SK-N-SH (cell line): ENCODE measurements around the gene NAALADL2. TPM values are rescaled to one million over a fixed set of nuclear protein-coding genes. Genes with fewer than 3 reads are reported as not detected.

Source experiments
- CTCF ChIA-PET: fragments of 300-600, 350-600 bp; formaldehyde crosslinking; extraction: SDS; loops from one replicate; lab custom pipeline; 2021; lab: Yijun Ruan, JAX
- POLR2A ChIA-PET: fragments of 350-600 bp; sonication (Branson Sonifier 250); formaldehyde crosslinking; extraction: SDS; loops from one replicate; lab custom pipeline; 2020; ENCODE audit warnings: antibody characterized with exemption, inconsistent platforms; lab: Yijun Ruan, JAX
- DNase-seq: peaks from one replicate; pipeline ENCODE4 v3.0.0; 2012
- H2AFZ ChIP-seq: fragments of 200-600 bp; sonication (generic); 2 replicates; pipeline ENCODE4 v1.8.1; 2016; ENCODE audit warnings: antibody characterized with exemption, mild to moderate bottlenecking, low read depth
- H3F3A ChIP-seq: fragments of 200-600 bp; sonication (generic); replicated peaks from 2 replicates; pipeline ENCODE3; 2016; ENCODE audit warnings: antibody characterized with exemption, mild to moderate bottlenecking; ENCODE audit not compliant: insufficient read depth
- H3K27ac ChIP-seq, 2 experiments: fragments of 200-500 bp in 1 of 2; fragments of 200-600 bp in 1 of 2; sonication (Bioruptor generic) in 1 of 2; sonication (generic), shearing (Covaris generic) in 1 of 2; 2 replicates each; pipeline versions ENCODE4 v1.5.1 to v1.6.1; 2014 to 2016; ENCODE audit warnings: low read depth in 2 of 2, inconsistent platforms in 1 of 2, low read length in 1 of 2, mild to moderate bottlenecking in 1 of 2, mixed read lengths in 1 of 2
- H3K27me3 ChIP-seq: fragments of 200-600 bp; sonication (generic), shearing (Covaris generic); 2 replicates; pipeline ENCODE4 v1.6.1; 2016; ENCODE audit warnings: mixed run types; ENCODE audit not compliant: insufficient read depth
- H3K36me3 ChIP-seq, 2 experiments: fragments of 200-500 bp in 1 of 2; fragments of 200-600 bp in 1 of 2; sonication (Bioruptor generic) in 1 of 2; sonication (generic) in 1 of 2; replicated peaks in 1 of 2; 2 replicates each; pipeline versions ENCODE3 to v1.5.1; 2014 to 2016; ENCODE audit warnings: low read length in 1 of 2, mild to moderate bottlenecking in 1 of 2; ENCODE audit not compliant: insufficient read depth in 2 of 2, control insufficient read depth in 1 of 2
- H3K4me1 ChIP-seq, 2 experiments: fragments of 200-500 bp in 1 of 2; fragments of 200-600 bp in 1 of 2; sonication (Bioruptor generic) in 1 of 2; sonication (generic), shearing (Covaris generic) in 1 of 2; 2 replicates each; pipeline versions ENCODE4 v1.5.1 to v1.6.1; 2014 to 2016; ENCODE audit warnings: low read depth in 1 of 2, low read length in 1 of 2, mixed run types in 1 of 2; ENCODE audit not compliant: insufficient read depth in 2 of 2, control insufficient read depth in 1 of 2
- H3K4me2 ChIP-seq: fragments of 200-600 bp; sonication (generic), shearing (Covaris generic); 2 replicates; pipeline ENCODE4 v1.6.1; 2017; ENCODE audit warnings: mixed run types
- H3K4me3 ChIP-seq, 2 experiments: fragments of 200-500 bp in 1 of 2; fragments of 200-600 bp in 1 of 2; sonication (Bioruptor generic) in 1 of 2; sonication (generic), shearing (Covaris generic) in 1 of 2; 2 replicates each; pipeline versions ENCODE4 v1.5.1 to v1.8.1; 2014 to 2016; ENCODE audit warnings: low read depth in 2 of 2, inconsistent platforms in 1 of 2, low read length in 1 of 2, mild to moderate bottlenecking in 1 of 2, mixed read lengths in 1 of 2, moderate library complexity in 1 of 2
- H3K79me2 ChIP-seq: fragments of 200-600 bp; sonication (generic); 2 replicates; pipeline ENCODE4 v1.8.1; 2017; ENCODE audit warnings: mild to moderate bottlenecking; ENCODE audit not compliant: insufficient read depth
- H3K9ac ChIP-seq: fragments of 200-600 bp; sonication (generic); 2 replicates; pipeline ENCODE4 v1.6.1; 2017; ENCODE audit warnings: mixed run types
- H3K9me2 ChIP-seq: fragments of 200-600 bp; sonication (generic); 2 replicates; pipeline ENCODE4 v1.6.1; 2017; ENCODE audit warnings: mixed run types
- H3K9me3 ChIP-seq: fragments of 200-600 bp; sonication (generic); 2 replicates; pipeline ENCODE4 v1.6.1; 2017; ENCODE audit warnings: mixed run types, mild to moderate bottlenecking, moderate library complexity
- H4K20me1 ChIP-seq: fragments of 200-600 bp; sonication (generic); 2 replicates; pipeline ENCODE4 v1.6.1; 2017; ENCODE audit warnings: mild to moderate bottlenecking, mixed run types; ENCODE audit not compliant: insufficient read depth
- CHD2 ChIP-seq: fragments of 150-350 bp; IDR thresholded peaks from 2 replicates; pipeline ENCODE4 v1.6.1; 2018; ENCODE audit warnings: low read length; ENCODE audit not compliant: partially characterized antibody
- ELF1 ChIP-seq: IDR thresholded peaks from 2 replicates; pipeline ENCODE4 v1.4.0; 2012
- EP300 ChIP-seq, 2 experiments: IDR thresholded peaks; 2 replicates each; pipeline versions ENCODE4 v1.4.0 to v1.6.1; 2012; ENCODE audit warnings: borderline replicate concordance in 1 of 2, low read depth in 1 of 2, low read length in 1 of 2
- FOXJ3 ChIP-seq: sonication (generic); formaldehyde crosslinking; IDR thresholded peaks from 2 replicates; pipeline ENCODE4 v1.5.1; 2020; ENCODE audit warnings: mild to moderate bottlenecking, missing genetic modification reagents
- FOXM1 ChIP-seq: IDR thresholded peaks from 2 replicates; pipeline ENCODE4 v1.4.0; 2012; ENCODE audit warnings: low read depth, mild to moderate bottlenecking
- GABPA ChIP-seq: IDR thresholded peaks from 2 replicates; pipeline ENCODE4 v1.4.0; 2012; ENCODE audit warnings: low read depth, mild to moderate bottlenecking
- JUND ChIP-seq: IDR thresholded peaks from 2 replicates; pipeline ENCODE4 v1.4.0; 2012
- MEF2A ChIP-seq: IDR thresholded peaks from 2 replicates; pipeline ENCODE4 v1.4.0; 2012; ENCODE audit warnings: low read depth, borderline replicate concordance
- NFIC ChIP-seq: IDR thresholded peaks from 2 replicates; pipeline ENCODE4 v1.4.0; 2012; ENCODE audit warnings: borderline replicate concordance
- POLR2AphosphoS5 ChIP-seq: IDR thresholded peaks from 2 replicates; pipeline ENCODE4 v1.6.1; 2012; ENCODE audit warnings: low read depth, low read length
- REST ChIP-seq: IDR thresholded peaks from 2 replicates; pipeline ENCODE4 v1.6.1; 2012; ENCODE audit warnings: mild to moderate bottlenecking, low read depth, low read length, moderate library complexity
- RXRA ChIP-seq: IDR thresholded peaks from 2 replicates; pipeline ENCODE4 v1.4.0; 2012; ENCODE audit warnings: low read depth, mild to moderate bottlenecking, borderline replicate concordance
- SIN3A ChIP-seq: IDR thresholded peaks from 2 replicates; pipeline ENCODE4 v1.6.1; 2012; ENCODE audit warnings: low read depth, mild to moderate bottlenecking, low read length, moderate library complexity, borderline replicate concordance
- SMC3 ChIP-seq: IDR thresholded peaks from 2 replicates; pipeline ENCODE4 v1.6.1; 2012; ENCODE audit warnings: low read depth, low read length, improper control_type of control experiment
- USF2 ChIP-seq: fragments of 150-350 bp; IDR thresholded peaks from 2 replicates; pipeline ENCODE4 v1.6.1; 2017; ENCODE audit warnings: antibody characterized with exemption, low read length, low read depth, borderline replicate concordance
- WGBS: methylation state at CpG from one replicate; pipeline ENCODE4 v1.1.6; 2017; ENCODE audit warnings: low lambda C conversion rate; 5-methylcytosine and 5-hydroxymethylcytosine counted together
- polyA plus RNA-seq, 3 experiments: library from polyadenylated mRNA; depleted of rRNA; stranded (reverse); fragments of >200 nt; gene quantifications; 2 replicates each; pipeline ENCODE4 v1.2.3, GENCODE V29; 2012
- TF ChIP-seq, protein P1 (sequence below): IDR thresholded peaks from 2 replicates; pipeline ENCODE4 v1.4.0; 2012; ENCODE audit warnings: low read depth, borderline replicate concordance
- TF ChIP-seq, protein P2 (sequence below): fragments of 200-600 bp; sonication (generic); IDR thresholded peaks from 2 replicates; pipeline ENCODE4 v1.6.1; 2017; ENCODE audit warnings: antibody characterized with exemption, mild to moderate bottlenecking, moderate library complexity

NAALADL2 gene
- polyA plus RNA-seq, 1 of the 3 experiments (the other 2 are of a cell fraction): 1.2 TPM

DNA sequence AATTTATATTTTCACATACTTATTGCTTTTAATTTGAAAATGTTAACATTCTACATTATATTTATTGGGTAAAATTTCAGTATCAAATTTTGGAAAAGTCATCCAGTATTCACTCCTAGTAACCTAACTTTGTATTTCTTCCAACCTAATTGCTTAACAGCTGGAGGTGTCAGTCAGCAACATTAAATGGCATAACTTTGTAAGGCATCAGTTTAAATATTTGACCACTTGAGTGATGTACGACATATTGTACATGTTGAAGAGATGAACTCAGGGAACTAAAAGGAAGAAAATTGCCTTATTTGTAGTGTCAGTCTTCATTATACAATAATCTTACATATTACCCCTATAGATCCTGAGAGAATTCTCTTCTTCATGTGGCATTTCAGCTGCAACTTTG lies 326.8 kb downstream of the NAALADL2 start:
- Histone ChIP-seq H3K27ac (no peak overlapping the region), H3K4me2 (no peak overlapping the region), H3K27me3 (no peaks in the 10 kb centered on the region), H3K9me2 (no peaks in the 10 kb centered on the region), H3K9me3 (peaks cover 4% of the 10 kb centered on the region; the same call in 1 of the 2 replicates), H3K9ac (no peak overlapping the region), H3K4me1 (no peaks in the 10 kb centered on the region), H3F3A (no peaks in the 10 kb centered on the region), H3K36me3 (no peaks in the 10 kb centered on the region), H3K79me2 (no peaks in the 10 kb centered on the region), H2AFZ (no peak overlapping the region), H3K4me3 (no peak overlapping the region), H4K20me1 (no peaks in the 10 kb centered on the region)
- DNase-seq: no peak
- TF ChIP-seq MEF2A (no peak), ELF1 (no peak), FOXM1 (no peak), NFIC (no peak), SMC3 (no peak), JUND (no peak)
- WGBS: 84% methylated on average over 1 of the region's 1 CpG
- ChIA-PET CTCF (interaction anchor here (0.6 kb wide), 1 partner anchor 501 kb away, joined by 3 read pairs; no protein-coding TSS in a partner anchor), POLR2A (no interaction called here)

DNA sequence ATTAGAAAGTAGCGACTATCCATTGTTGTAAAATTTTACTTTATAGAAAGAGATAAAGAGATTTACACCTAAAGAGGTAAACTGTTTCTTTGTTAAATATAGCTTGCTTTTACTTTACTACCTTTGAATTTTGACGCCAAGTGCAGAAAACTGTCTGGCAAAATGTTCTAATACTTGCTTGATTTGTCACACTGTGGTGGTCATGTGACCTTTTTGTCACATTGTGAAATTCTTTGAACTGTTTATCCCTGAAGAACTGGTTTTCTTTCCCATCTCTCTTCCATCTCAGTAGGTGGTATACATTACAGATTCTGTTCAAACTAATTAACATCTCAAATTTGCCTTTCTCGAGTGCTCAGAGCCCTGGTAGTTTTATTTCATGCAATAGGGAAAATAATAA lies 327.4 kb downstream of the NAALADL2 start:
- ChIA-PET POLR2A (no interaction called here), CTCF (interaction anchor here (1.0 kb wide), 1 partner anchor 51 kb away, joined by 3 read pairs; no protein-coding TSS in a partner anchor)
- Histone ChIP-seq H3K9ac (no peak overlapping the region), H2AFZ (no peak overlapping the region), H3K27me3 (no peaks in the 10 kb centered on the region), H3K4me2 (no peak overlapping the region), H3K4me1 (no peaks in the 10 kb centered on the region), H3K79me2 (no peaks in the 10 kb centered on the region), H3K9me2 (no peaks in the 10 kb centered on the region), H4K20me1 (no peaks in the 10 kb centered on the region), H3K9me3 (peaks cover 4% of the 10 kb centered on the region; the same call in 1 of the 2 replicates), H3K4me3 (no peak overlapping the region), H3F3A (no peaks in the 10 kb centered on the region), H3K36me3 (no peaks in the 10 kb centered on the region), H3K27ac (no peak overlapping the region)
- 78% methylated on average over 3 of the region's 3 CpGs for WGBS
- DNase-seq: no peak
- TF ChIP-seq, protein P1, sequence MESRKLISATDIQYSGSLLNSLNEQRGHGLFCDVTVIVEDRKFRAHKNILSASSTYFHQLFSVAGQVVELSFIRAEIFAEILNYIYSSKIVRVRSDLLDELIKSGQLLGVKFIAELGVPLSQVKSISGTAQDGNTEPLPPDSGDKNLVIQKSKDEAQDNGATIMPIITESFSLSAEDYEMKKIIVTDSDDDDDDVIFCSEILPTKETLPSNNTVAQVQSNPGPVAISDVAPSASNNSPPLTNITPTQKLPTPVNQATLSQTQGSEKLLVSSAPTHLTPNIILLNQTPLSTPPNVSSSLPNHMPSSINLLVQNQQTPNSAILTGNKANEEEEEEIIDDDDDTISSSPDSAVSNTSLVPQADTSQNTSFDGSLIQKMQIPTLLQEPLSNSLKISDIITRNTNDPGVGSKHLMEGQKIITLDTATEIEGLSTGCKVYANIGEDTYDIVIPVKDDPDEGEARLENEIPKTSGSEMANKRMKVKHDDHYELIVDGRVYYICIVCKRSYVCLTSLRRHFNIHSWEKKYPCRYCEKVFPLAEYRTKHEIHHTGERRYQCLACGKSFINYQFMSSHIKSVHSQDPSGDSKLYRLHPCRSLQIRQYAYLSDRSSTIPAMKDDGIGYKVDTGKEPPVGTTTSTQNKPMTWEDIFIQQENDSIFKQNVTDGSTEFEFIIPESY: no peak
- TF ChIP-seq EP300 (IDR thresholded peaks at IDR 0.05; ENCODE audit: borderline replicate concordance in 1 of 2, low read depth in 1 of 2, low read length in 1 of 2) (no peak), USF2 (no peak), CHD2 (no peak), POLR2AphosphoS5 (no peak), MEF2A (no peak), GABPA (no peak), FOXM1 (no peak), ELF1 (no peak), FOXJ3 (CRISPR knock-in tag) (no peak), REST (no peak), SIN3A (no peak), RXRA (no peak)
- TF ChIP-seq, protein P2, sequence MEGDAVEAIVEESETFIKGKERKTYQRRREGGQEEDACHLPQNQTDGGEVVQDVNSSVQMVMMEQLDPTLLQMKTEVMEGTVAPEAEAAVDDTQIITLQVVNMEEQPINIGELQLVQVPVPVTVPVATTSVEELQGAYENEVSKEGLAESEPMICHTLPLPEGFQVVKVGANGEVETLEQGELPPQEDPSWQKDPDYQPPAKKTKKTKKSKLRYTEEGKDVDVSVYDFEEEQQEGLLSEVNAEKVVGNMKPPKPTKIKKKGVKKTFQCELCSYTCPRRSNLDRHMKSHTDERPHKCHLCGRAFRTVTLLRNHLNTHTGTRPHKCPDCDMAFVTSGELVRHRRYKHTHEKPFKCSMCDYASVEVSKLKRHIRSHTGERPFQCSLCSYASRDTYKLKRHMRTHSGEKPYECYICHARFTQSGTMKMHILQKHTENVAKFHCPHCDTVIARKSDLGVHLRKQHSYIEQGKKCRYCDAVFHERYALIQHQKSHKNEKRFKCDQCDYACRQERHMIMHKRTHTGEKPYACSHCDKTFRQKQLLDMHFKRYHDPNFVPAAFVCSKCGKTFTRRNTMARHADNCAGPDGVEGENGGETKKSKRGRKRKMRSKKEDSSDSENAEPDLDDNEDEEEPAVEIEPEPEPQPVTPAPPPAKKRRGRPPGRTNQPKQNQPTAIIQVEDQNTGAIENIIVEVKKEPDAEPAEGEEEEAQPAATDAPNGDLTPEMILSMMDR: no peak
